GM23338 (cell line): ENCODE measurements around the gene DUSP21. TPM values are rescaled to one million over a fixed set of nuclear protein-coding genes. Genes with fewer than 3 reads are reported as not detected.
A peak's percentile ranks its signal among the peaks of the same experiment; 100 is the strongest.

ENCODE experiments used
- ATAC-seq: fragments of 200-7000 bp; cut with Tn5 transposase; 3 replicates; pipeline ENCODE4 v1.9.1; 2020
- DNase-seq: peaks from one replicate; pipeline ENCODE4 v3.0.0-alpha.2; 2015; ENCODE audit warnings: low spot score
- H2AFZ ChIP-seq: fragments of 200-600 bp; sonication (generic); 2 replicates; pipeline ENCODE4 v1.8.0; 2016; ENCODE audit warnings: antibody characterized with exemption, mild to moderate bottlenecking, moderate library complexity
- H3F3A ChIP-seq: fragments of 200-600 bp; sonication (generic); replicated peaks from 2 replicates; pipeline ENCODE4 v1.8.0; 2017; ENCODE audit warnings: antibody characterized with exemption, mixed run types, low read depth
- H3K27ac ChIP-seq: fragments of 200-600 bp; sonication (generic); 2 replicates; pipeline ENCODE4 v1.6.1; 2016; ENCODE audit warnings: low read depth
- H3K27me3 ChIP-seq: fragments of 200-600 bp; sonication (generic); 2 replicates; pipeline ENCODE4 v1.8.0; 2016; ENCODE audit warnings: mild to moderate bottlenecking, mixed run types, moderate library complexity; ENCODE audit not compliant: insufficient read depth
- H3K36me3 ChIP-seq: fragments of 200-600 bp; sonication (generic); 2 replicates; pipeline ENCODE4 v1.8.0; 2016; ENCODE audit warnings: mild to moderate bottlenecking; ENCODE audit not compliant: insufficient read depth
- H3K4me1 ChIP-seq: fragments of 200-600 bp; sonication (generic); 2 replicates; pipeline ENCODE4 v1.8.0; 2016; ENCODE audit warnings: mild to moderate bottlenecking, moderate library complexity; ENCODE audit not compliant: insufficient read depth
- H3K4me2 ChIP-seq: fragments of 200-600 bp; sonication (generic); 2 replicates; pipeline ENCODE4 v1.7.1; 2017; ENCODE audit warnings: mixed run types
- H3K4me3 ChIP-seq: fragments of 200-600 bp; sonication (generic); 2 replicates; pipeline ENCODE4 v1.6.1; 2016; ENCODE audit warnings: mixed run types
- H3K79me2 ChIP-seq: fragments of 200-600 bp; sonication (generic); replicated peaks from 2 replicates; pipeline ENCODE4 v1.8.0; 2017; ENCODE audit warnings: mild to moderate bottlenecking; ENCODE audit not compliant: insufficient read depth
- H3K9me2 ChIP-seq: fragments of 200-600 bp; sonication (generic); 2 replicates; pipeline ENCODE4 v1.8.0; 2017; ENCODE audit not compliant: insufficient read depth
- H4K20me1 ChIP-seq: fragments of 200-600 bp; sonication (generic); replicated peaks from 2 replicates; pipeline ENCODE4 v1.8.0; 2017; ENCODE audit warnings: mild to moderate bottlenecking; ENCODE audit not compliant: insufficient read depth
- H3K27ac Mint-ChIP-seq: 2 replicates; pipeline ENCODE4 v1.8.0; 2020; ENCODE audit warnings: inconsistent platforms, mild to moderate bottlenecking, moderate library complexity, mixed read lengths
- H3K27me3 Mint-ChIP-seq: 3 replicates; pipeline ENCODE4 v1.8.0; 2022; ENCODE audit warnings: low read depth, mild to moderate bottlenecking, moderate library complexity, mixed read lengths, inconsistent platforms; ENCODE audit not compliant: insufficient read depth, poor library complexity
- H3K36me3 Mint-ChIP-seq: 3 replicates; pipeline ENCODE4 v1.8.0; 2021; ENCODE audit warnings: low read depth, mild to moderate bottlenecking, inconsistent platforms, moderate library complexity, mixed read lengths
- H3K4me1 Mint-ChIP-seq: 3 replicates; pipeline ENCODE4 v1.8.0; 2020; ENCODE audit warnings: mild to moderate bottlenecking, inconsistent platforms, mixed read lengths
- H3K4me3 Mint-ChIP-seq: 3 replicates; pipeline ENCODE4 v1.8.0; 2021; ENCODE audit warnings: moderate library complexity, mild to moderate bottlenecking, inconsistent platforms, mixed read lengths
- H3K9me3 Mint-ChIP-seq: 3 replicates; pipeline ENCODE4 v1.8.0; 2020; ENCODE audit warnings: moderate library complexity, mild to moderate bottlenecking, inconsistent platforms, mixed read lengths
- EZH2 ChIP-seq: fragments of 200-600 bp; sonication (generic); IDR thresholded peaks from one replicate; pipeline ENCODE4 v1.8.0; 2017; ENCODE audit warnings: antibody characterized with exemption, mild to moderate bottlenecking, low read depth; ENCODE audit not compliant: unreplicated experiment
- EZH2phosphoT487 ChIP-seq: fragments of 200-600 bp; sonication (generic); IDR thresholded peaks from one replicate; pipeline ENCODE4 v1.8.1; 2018; ENCODE audit warnings: antibody characterized with exemption; ENCODE audit not compliant: unreplicated experiment
- JUNB ChIP-seq: IDR thresholded peaks from one replicate; pipeline ENCODE4 v1.6.1; 2016; ENCODE audit warnings: antibody characterized with exemption; ENCODE audit not compliant: unreplicated experiment
- POLR2AphosphoS5 ChIP-seq: IDR thresholded peaks from 2 replicates; pipeline ENCODE4 v1.6.1; 2016; ENCODE audit warnings: antibody characterized with exemption, low read depth
- STAT1 ChIP-seq: IDR thresholded peaks from one replicate; pipeline ENCODE4 v1.6.1; 2016; ENCODE audit warnings: antibody characterized with exemption; ENCODE audit not compliant: unreplicated experiment
- ZNF114 ChIP-seq: fragments of 250-450 bp; sonication (Bioruptor Pico); IDR thresholded peaks from 2 replicates; pipeline ENCODE4 v1.5.0; 2020; ENCODE audit warnings: mild to moderate bottlenecking, moderate library complexity
- polyA plus RNA-seq: library from polyadenylated mRNA; unstranded; fragments of >200 nt; fragmentation: Nextera tagmentation; extraction: Ambion mirVana; gene quantifications from 2 replicates; pipeline ENCODE4 v1.2.1, GENCODE V29; 2016
- total RNA-seq: library from RNA; depleted of rRNA; stranded (reverse); fragments of >200 nt; shearing (Covaris generic); gene quantifications from 2 replicates; pipeline ENCODE4 v1.2.3, GENCODE V29; 2014
- TF ChIP-seq, protein P1 (sequence below): IDR thresholded peaks from 2 replicates; pipeline ENCODE4 v1.6.1; 2016; ENCODE audit warnings: antibody characterized with exemption
- TF ChIP-seq, protein P2 (sequence below): IDR thresholded peaks from one replicate; pipeline ENCODE4 v1.6.1; 2018; ENCODE audit warnings: antibody characterized with exemption; ENCODE audit not compliant: unreplicated experiment
- TF ChIP-seq, protein P3 (sequence below): fragments of 250-450 bp; sonication (Bioruptor Pico); IDR thresholded peaks from 2 replicates; pipeline ENCODE4 v1.5.0; 2020; ENCODE audit warnings: mild to moderate bottlenecking, moderate library complexity

DUSP21 gene
- total and polyA plus RNA-seq, 2 experiments from 2014 or later, result not detected

GRCh38 chrX:44872821-44873414 is 29.1 kb downstream of the DUSP21 start, which contains the start of gene KDM6A (continued):
- TF ChIP-seq ZNF114 (CRISPR knock-in tag) (no peak), STAT1 (no peak), JUNB (no peak), EZH2phosphoT487 (no peak)
- TF ChIP-seq, protein P1, sequence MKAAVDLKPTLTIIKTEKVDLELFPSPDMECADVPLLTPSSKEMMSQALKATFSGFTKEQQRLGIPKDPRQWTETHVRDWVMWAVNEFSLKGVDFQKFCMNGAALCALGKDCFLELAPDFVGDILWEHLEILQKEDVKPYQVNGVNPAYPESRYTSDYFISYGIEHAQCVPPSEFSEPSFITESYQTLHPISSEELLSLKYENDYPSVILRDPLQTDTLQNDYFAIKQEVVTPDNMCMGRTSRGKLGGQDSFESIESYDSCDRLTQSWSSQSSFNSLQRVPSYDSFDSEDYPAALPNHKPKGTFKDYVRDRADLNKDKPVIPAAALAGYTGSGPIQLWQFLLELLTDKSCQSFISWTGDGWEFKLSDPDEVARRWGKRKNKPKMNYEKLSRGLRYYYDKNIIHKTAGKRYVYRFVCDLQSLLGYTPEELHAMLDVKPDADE, result no peak

DNA sequence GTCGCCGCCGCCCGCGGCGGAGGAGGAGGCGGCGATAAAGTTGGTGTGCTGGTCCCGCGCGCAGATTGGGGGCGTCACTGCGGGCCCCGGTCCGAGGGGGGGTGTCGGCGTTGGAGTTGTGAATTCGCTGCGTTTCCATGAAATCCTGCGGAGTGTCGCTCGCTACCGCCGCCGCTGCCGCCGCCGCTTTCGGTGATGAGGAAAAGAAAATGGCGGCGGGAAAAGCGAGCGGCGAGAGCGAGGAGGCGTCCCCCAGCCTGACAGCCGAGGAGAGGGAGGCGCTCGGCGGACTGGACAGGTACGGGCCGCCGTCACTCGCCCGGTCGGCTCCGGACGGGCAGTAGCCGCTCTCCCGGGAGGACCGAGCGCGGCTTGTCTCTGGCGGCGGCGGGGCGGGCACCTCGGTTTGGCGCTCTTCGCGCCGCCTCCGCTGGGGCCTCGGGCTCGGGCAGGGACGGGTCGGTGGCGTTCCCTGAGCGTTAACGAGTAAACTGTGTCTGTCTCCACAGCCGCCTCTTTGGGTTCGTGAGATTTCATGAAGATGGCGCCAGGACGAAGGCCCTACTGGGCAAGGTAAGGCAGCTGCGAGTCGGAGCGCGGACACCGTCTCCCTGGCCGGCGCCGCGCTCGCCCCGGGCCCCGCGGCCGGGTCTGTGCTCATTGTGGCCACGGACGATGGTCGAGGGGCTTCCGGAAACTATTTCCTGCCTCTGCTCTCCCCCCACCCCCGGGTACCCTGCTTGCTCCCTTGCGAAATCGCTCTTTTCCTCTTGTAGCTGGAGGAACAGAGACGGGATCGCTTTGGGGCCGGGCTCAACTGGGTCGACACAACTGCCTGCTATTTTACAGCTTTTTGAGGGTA is 29.8 kb downstream of the DUSP21 start:
- Histone ChIP-seq H3F3A (no peaks in the 10 kb centered on the region), H3K4me1 (peaks cover 9% of the 10 kb centered on the region; the same call in 1 of the 2 replicates), H2AFZ (no peak overlapping the region), H4K20me1 (peaks cover 6% of the 10 kb centered on the region; the same call in 1 of the 2 replicates), H3K4me2 (peak overlapping the region; percentile 96), H3K27ac (peak overlapping the region; percentile 94), H3K36me3 (no peaks in the 10 kb centered on the region), H3K9me2 (no peaks in the 10 kb centered on the region), H3K79me2 (peaks cover 60% of the 10 kb centered on the region), H3K27me3 (no peaks in the 10 kb centered on the region), H3K4me3 (peak overlapping the region; percentile 83)
- ATAC-seq, result peak; percentile 5; the same call in 2 of the 3 replicates
- H3K4me1 Mint-ChIP-seq, result peaks cover 10% of the 10 kb centered on the region; the same call in 2 of the 3 replicates
- H3K4me3 Mint-ChIP-seq, result peak overlapping the region; percentile 93
- H3K9me3 Mint-ChIP-seq, result no peaks in the 10 kb centered on the region
- no peaks in the 10 kb centered on the region for H3K27me3 Mint-ChIP-seq
- H3K36me3 Mint-ChIP-seq, result 0 out of 3 replicates have a peak, but pooled peaks cover 5% of the 10 kb centered on the region
- H3K27ac Mint-ChIP-seq, result peak overlapping the region; percentile 97; the same call in 1 of the 2 replicates
- DNase-seq, result peak; percentile 30
- TF ChIP-seq ZNF114 (CRISPR knock-in tag) (no peak), POLR2AphosphoS5 (no peak), EZH2 (no peak), EZH2phosphoT487 (no peak)
- TF ChIP-seq, protein P2, sequence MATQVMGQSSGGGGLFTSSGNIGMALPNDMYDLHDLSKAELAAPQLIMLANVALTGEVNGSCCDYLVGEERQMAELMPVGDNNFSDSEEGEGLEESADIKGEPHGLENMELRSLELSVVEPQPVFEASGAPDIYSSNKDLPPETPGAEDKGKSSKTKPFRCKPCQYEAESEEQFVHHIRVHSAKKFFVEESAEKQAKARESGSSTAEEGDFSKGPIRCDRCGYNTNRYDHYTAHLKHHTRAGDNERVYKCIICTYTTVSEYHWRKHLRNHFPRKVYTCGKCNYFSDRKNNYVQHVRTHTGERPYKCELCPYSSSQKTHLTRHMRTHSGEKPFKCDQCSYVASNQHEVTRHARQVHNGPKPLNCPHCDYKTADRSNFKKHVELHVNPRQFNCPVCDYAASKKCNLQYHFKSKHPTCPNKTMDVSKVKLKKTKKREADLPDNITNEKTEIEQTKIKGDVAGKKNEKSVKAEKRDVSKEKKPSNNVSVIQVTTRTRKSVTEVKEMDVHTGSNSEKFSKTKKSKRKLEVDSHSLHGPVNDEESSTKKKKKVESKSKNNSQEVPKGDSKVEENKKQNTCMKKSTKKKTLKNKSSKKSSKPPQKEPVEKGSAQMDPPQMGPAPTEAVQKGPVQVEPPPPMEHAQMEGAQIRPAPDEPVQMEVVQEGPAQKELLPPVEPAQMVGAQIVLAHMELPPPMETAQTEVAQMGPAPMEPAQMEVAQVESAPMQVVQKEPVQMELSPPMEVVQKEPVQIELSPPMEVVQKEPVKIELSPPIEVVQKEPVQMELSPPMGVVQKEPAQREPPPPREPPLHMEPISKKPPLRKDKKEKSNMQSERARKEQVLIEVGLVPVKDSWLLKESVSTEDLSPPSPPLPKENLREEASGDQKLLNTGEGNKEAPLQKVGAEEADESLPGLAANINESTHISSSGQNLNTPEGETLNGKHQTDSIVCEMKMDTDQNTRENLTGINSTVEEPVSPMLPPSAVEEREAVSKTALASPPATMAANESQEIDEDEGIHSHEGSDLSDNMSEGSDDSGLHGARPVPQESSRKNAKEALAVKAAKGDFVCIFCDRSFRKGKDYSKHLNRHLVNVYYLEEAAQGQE, result no peak
- TF ChIP-seq, protein P3, sequence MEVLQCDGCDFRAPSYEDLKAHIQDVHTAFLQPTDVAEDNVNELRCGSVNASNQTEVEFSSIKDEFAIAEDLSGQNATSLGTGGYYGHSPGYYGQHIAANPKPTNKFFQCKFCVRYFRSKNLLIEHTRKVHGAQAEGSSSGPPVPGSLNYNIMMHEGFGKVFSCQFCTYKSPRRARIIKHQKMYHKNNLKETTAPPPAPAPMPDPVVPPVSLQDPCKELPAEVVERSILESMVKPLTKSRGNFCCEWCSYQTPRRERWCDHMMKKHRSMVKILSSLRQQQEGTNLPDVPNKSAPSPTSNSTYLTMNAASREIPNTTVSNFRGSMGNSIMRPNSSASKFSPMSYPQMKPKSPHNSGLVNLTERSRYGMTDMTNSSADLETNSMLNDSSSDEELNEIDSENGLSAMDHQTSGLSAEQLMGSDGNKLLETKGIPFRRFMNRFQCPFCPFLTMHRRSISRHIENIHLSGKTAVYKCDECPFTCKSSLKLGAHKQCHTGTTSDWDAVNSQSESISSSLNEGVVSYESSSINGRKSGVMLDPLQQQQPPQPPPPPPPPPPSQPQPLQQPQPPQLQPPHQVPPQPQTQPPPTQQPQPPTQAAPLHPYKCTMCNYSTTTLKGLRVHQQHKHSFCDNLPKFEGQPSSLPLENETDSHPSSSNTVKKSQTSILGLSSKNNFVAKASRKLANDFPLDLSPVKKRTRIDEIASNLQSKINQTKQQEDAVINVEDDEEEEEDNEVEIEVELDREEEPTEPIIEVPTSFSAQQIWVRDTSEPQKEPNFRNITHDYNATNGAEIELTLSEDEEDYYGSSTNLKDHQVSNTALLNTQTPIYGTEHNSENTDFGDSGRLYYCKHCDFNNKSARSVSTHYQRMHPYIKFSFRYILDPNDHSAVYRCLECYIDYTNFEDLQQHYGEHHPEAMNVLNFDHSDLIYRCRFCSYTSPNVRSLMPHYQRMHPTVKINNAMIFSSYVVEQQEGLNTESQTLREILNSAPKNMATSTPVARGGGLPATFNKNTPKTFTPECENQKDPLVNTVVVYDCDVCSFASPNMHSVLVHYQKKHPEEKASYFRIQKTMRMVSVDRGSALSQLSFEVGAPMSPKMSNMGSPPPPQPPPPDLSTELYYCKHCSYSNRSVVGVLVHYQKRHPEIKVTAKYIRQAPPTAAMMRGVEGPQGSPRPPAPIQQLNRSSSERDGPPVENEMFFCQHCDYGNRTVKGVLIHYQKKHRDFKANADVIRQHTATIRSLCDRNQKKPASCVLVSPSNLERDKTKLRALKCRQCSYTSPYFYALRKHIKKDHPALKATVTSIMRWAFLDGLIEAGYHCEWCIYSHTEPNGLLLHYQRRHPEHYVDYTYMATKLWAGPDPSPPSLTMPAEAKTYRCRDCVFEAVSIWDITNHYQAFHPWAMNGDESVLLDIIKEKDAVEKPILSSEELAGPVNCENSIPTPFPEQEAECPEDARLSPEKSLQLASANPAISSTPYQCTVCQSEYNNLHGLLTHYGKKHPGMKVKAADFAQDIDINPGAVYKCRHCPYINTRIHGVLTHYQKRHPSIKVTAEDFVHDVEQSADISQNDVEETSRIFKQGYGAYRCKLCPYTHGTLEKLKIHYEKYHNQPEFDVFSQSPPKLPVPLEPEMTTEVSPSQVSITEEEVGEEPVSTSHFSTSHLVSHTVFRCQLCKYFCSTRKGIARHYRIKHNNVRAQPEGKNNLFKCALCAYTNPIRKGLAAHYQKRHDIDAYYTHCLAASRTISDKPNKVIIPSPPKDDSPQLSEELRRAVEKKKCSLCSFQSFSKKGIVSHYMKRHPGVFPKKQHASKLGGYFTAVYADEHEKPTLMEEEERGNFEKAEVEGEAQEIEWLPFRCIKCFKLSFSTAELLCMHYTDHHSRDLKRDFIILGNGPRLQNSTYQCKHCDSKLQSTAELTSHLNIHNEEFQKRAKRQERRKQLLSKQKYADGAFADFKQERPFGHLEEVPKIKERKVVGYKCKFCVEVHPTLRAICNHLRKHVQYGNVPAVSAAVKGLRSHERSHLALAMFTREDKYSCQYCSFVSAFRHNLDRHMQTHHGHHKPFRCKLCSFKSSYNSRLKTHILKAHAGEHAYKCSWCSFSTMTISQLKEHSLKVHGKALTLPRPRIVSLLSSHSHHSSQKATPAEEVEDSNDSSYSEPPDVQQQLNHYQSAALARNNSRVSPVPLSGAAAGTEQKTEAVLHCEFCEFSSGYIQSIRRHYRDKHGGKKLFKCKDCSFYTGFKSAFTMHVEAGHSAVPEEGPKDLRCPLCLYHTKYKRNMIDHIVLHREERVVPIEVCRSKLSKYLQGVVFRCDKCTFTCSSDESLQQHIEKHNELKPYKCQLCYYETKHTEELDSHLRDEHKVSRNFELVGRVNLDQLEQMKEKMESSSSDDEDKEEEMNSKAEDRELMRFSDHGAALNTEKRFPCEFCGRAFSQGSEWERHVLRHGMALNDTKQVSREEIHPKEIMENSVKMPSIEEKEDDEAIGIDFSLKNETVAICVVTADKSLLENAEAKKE (CRISPR knock-in tag), result no peak
